GM23338 (cell line): ENCODE measurements around the gene TMCO5A. TPM values are rescaled to one million over a fixed set of nuclear protein-coding genes. Genes with fewer than 3 reads are reported as not detected.

Experiments used
- ATAC-seq: fragments of 200-7000 bp; cut with Tn5 transposase; 3 replicates; pipeline ENCODE4 v1.9.1; 2020
- DNase-seq: peaks from one replicate; pipeline ENCODE4 v3.0.0-alpha.2; 2015; ENCODE audit warnings: low spot score
- H2AFZ ChIP-seq: fragments of 200-600 bp; sonication (generic); 2 replicates; pipeline ENCODE4 v1.8.0; 2016; ENCODE audit warnings: antibody characterized with exemption, mild to moderate bottlenecking, moderate library complexity
- H3F3A ChIP-seq: fragments of 200-600 bp; sonication (generic); replicated peaks from 2 replicates; pipeline ENCODE4 v1.8.0; 2017; ENCODE audit warnings: antibody characterized with exemption, mixed run types, low read depth
- H3K27ac ChIP-seq: fragments of 200-600 bp; sonication (generic); 2 replicates; pipeline ENCODE4 v1.6.1; 2016; ENCODE audit warnings: low read depth
- H3K27me3 ChIP-seq: fragments of 200-600 bp; sonication (generic); 2 replicates; pipeline ENCODE4 v1.8.0; 2016; ENCODE audit warnings: mild to moderate bottlenecking, mixed run types, moderate library complexity; ENCODE audit not compliant: insufficient read depth
- H3K36me3 ChIP-seq: fragments of 200-600 bp; sonication (generic); 2 replicates; pipeline ENCODE4 v1.8.0; 2016; ENCODE audit warnings: mild to moderate bottlenecking; ENCODE audit not compliant: insufficient read depth
- H3K4me1 ChIP-seq: fragments of 200-600 bp; sonication (generic); 2 replicates; pipeline ENCODE4 v1.8.0; 2016; ENCODE audit warnings: mild to moderate bottlenecking, moderate library complexity; ENCODE audit not compliant: insufficient read depth
- H3K4me2 ChIP-seq: fragments of 200-600 bp; sonication (generic); 2 replicates; pipeline ENCODE4 v1.7.1; 2017; ENCODE audit warnings: mixed run types
- H3K4me3 ChIP-seq: fragments of 200-600 bp; sonication (generic); 2 replicates; pipeline ENCODE4 v1.6.1; 2016; ENCODE audit warnings: mixed run types
- H3K79me2 ChIP-seq: fragments of 200-600 bp; sonication (generic); replicated peaks from 2 replicates; pipeline ENCODE4 v1.8.0; 2017; ENCODE audit warnings: mild to moderate bottlenecking; ENCODE audit not compliant: insufficient read depth
- H3K9me2 ChIP-seq: fragments of 200-600 bp; sonication (generic); 2 replicates; pipeline ENCODE4 v1.8.0; 2017; ENCODE audit not compliant: insufficient read depth
- H4K20me1 ChIP-seq: fragments of 200-600 bp; sonication (generic); replicated peaks from 2 replicates; pipeline ENCODE4 v1.8.0; 2017; ENCODE audit warnings: mild to moderate bottlenecking; ENCODE audit not compliant: insufficient read depth
- H3K27ac Mint-ChIP-seq: 2 replicates; pipeline ENCODE4 v1.8.0; 2020; ENCODE audit warnings: inconsistent platforms, mild to moderate bottlenecking, moderate library complexity, mixed read lengths
- H3K27me3 Mint-ChIP-seq: 3 replicates; pipeline ENCODE4 v1.8.0; 2022; ENCODE audit warnings: low read depth, mild to moderate bottlenecking, moderate library complexity, mixed read lengths, inconsistent platforms; ENCODE audit not compliant: insufficient read depth, poor library complexity
- H3K36me3 Mint-ChIP-seq: 3 replicates; pipeline ENCODE4 v1.8.0; 2021; ENCODE audit warnings: low read depth, mild to moderate bottlenecking, inconsistent platforms, moderate library complexity, mixed read lengths
- H3K4me1 Mint-ChIP-seq: 3 replicates; pipeline ENCODE4 v1.8.0; 2020; ENCODE audit warnings: mild to moderate bottlenecking, inconsistent platforms, mixed read lengths
- H3K4me3 Mint-ChIP-seq: 3 replicates; pipeline ENCODE4 v1.8.0; 2021; ENCODE audit warnings: moderate library complexity, mild to moderate bottlenecking, inconsistent platforms, mixed read lengths
- H3K9me3 Mint-ChIP-seq: 3 replicates; pipeline ENCODE4 v1.8.0; 2020; ENCODE audit warnings: moderate library complexity, mild to moderate bottlenecking, inconsistent platforms, mixed read lengths
- CREB1 ChIP-seq: fragments of 250-450 bp; sonication (Bioruptor Pico); IDR thresholded peaks from 2 replicates; pipeline ENCODE4 v1.5.0; 2020; ENCODE audit warnings: low read depth, mild to moderate bottlenecking, moderate library complexity
- polyA plus RNA-seq: library from polyadenylated mRNA; unstranded; fragments of >200 nt; fragmentation: Nextera tagmentation; extraction: Ambion mirVana; gene quantifications from 2 replicates; pipeline ENCODE4 v1.2.1, GENCODE V29; 2016
- total RNA-seq: library from RNA; depleted of rRNA; stranded (reverse); fragments of >200 nt; shearing (Covaris generic); gene quantifications from 2 replicates; pipeline ENCODE4 v1.2.3, GENCODE V29; 2014
- TF ChIP-seq, protein P1 (sequence below): fragments of 250-450 bp; sonication (Bioruptor Pico); IDR thresholded peaks from 2 replicates; pipeline ENCODE4 v1.5.0; 2020; ENCODE audit warnings: mild to moderate bottlenecking, moderate library complexity

The TMCO5A gene
- total and polyA plus RNA-seq, 2 experiments from 2014 or later = not detected

DNA sequence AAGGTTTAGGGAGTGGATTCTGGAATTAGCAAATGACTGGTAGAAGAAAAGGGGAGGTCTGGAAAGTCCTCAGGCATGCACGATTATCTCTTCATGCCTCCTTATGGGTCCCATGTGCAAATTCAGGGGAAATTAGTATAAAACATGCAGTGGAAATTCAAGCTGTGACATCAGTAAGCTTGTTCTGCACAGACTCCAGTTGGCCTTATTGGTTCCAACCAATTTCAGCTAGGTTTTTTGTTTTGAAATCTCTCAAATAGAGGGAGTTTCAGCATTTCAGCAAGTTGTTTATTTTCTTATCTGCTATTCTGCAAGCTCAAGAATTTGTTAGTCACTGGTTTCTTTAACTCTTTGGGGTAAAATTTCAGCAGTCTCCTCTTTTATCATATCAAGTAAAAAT is 774 bp upstream of the TMCO5A start (continued):
- TF ChIP-seq, protein P1, sequence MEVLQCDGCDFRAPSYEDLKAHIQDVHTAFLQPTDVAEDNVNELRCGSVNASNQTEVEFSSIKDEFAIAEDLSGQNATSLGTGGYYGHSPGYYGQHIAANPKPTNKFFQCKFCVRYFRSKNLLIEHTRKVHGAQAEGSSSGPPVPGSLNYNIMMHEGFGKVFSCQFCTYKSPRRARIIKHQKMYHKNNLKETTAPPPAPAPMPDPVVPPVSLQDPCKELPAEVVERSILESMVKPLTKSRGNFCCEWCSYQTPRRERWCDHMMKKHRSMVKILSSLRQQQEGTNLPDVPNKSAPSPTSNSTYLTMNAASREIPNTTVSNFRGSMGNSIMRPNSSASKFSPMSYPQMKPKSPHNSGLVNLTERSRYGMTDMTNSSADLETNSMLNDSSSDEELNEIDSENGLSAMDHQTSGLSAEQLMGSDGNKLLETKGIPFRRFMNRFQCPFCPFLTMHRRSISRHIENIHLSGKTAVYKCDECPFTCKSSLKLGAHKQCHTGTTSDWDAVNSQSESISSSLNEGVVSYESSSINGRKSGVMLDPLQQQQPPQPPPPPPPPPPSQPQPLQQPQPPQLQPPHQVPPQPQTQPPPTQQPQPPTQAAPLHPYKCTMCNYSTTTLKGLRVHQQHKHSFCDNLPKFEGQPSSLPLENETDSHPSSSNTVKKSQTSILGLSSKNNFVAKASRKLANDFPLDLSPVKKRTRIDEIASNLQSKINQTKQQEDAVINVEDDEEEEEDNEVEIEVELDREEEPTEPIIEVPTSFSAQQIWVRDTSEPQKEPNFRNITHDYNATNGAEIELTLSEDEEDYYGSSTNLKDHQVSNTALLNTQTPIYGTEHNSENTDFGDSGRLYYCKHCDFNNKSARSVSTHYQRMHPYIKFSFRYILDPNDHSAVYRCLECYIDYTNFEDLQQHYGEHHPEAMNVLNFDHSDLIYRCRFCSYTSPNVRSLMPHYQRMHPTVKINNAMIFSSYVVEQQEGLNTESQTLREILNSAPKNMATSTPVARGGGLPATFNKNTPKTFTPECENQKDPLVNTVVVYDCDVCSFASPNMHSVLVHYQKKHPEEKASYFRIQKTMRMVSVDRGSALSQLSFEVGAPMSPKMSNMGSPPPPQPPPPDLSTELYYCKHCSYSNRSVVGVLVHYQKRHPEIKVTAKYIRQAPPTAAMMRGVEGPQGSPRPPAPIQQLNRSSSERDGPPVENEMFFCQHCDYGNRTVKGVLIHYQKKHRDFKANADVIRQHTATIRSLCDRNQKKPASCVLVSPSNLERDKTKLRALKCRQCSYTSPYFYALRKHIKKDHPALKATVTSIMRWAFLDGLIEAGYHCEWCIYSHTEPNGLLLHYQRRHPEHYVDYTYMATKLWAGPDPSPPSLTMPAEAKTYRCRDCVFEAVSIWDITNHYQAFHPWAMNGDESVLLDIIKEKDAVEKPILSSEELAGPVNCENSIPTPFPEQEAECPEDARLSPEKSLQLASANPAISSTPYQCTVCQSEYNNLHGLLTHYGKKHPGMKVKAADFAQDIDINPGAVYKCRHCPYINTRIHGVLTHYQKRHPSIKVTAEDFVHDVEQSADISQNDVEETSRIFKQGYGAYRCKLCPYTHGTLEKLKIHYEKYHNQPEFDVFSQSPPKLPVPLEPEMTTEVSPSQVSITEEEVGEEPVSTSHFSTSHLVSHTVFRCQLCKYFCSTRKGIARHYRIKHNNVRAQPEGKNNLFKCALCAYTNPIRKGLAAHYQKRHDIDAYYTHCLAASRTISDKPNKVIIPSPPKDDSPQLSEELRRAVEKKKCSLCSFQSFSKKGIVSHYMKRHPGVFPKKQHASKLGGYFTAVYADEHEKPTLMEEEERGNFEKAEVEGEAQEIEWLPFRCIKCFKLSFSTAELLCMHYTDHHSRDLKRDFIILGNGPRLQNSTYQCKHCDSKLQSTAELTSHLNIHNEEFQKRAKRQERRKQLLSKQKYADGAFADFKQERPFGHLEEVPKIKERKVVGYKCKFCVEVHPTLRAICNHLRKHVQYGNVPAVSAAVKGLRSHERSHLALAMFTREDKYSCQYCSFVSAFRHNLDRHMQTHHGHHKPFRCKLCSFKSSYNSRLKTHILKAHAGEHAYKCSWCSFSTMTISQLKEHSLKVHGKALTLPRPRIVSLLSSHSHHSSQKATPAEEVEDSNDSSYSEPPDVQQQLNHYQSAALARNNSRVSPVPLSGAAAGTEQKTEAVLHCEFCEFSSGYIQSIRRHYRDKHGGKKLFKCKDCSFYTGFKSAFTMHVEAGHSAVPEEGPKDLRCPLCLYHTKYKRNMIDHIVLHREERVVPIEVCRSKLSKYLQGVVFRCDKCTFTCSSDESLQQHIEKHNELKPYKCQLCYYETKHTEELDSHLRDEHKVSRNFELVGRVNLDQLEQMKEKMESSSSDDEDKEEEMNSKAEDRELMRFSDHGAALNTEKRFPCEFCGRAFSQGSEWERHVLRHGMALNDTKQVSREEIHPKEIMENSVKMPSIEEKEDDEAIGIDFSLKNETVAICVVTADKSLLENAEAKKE = no peak

DNA sequence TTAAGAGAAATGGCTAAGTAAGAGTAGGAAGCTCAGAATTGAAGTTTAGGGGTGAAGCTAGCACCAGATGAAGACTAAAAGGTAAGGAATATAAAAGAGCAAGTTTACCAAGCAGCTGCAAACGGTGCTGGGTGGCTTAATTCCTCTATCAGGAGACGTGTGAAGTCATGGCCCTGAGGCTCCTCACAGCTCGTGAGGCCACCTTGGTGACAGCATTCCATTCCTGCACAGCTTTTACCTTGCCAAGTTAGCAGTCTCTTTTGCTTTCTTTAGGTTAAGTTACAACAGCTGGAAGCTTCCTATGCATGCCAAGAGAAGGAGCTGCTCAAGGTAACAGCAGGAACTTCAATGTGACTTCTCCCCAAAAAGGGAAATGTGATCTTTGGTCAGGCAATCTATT is 6.4 kb downstream of the TMCO5A start:
- peaks cover 2% of the 10 kb centered on the region; the same call in 1 of the 3 replicates for H3K4me1 Mint-ChIP-seq
- ATAC-seq (no peak), DNase-seq (peak; percentile 17)
- TF ChIP-seq, protein P1 = peak; percentile 28; the same call in 1 of the 2 replicates
- no peak for TF ChIP-seq CREB1
- H3K27me3 ChIP-seq = no peaks in the 10 kb centered on the region
- H3K4me2 ChIP-seq = no peak overlapping the region
- H3K4me1 ChIP-seq = no peaks in the 10 kb centered on the region
- H4K20me1 ChIP-seq = no peaks in the 10 kb centered on the region
- H3K27ac Mint-ChIP-seq = no peak overlapping the region
- H3K9me3 Mint-ChIP-seq = no peaks in the 10 kb centered on the region
- H3F3A ChIP-seq = no peaks in the 10 kb centered on the region
- no peaks in the 10 kb centered on the region for H3K27me3 Mint-ChIP-seq
- H3K36me3 ChIP-seq = no peaks in the 10 kb centered on the region
- H3K4me3 ChIP-seq = no peak overlapping the region
- no peaks in the 10 kb centered on the region for H3K36me3 Mint-ChIP-seq
- H3K79me2 ChIP-seq = no peaks in the 10 kb centered on the region
- no peak overlapping the region for H3K27ac ChIP-seq
- no peak overlapping the region for H3K4me3 Mint-ChIP-seq
- peaks cover 20% of the 10 kb centered on the region; the same call in 1 of the 2 replicates for H3K9me2 ChIP-seq
- no peak overlapping the region for H2AFZ ChIP-seq
